ENCODE results near the gene C1orf167. TPM values are rescaled to one million over a fixed set of nuclear protein-coding genes. Genes with fewer than 3 reads are reported as not detected.

Gene C1orf167
- total and polyA plus RNA-seq, 2 donors (not counting 1 experiment from before 2014, with no cell fraction given), result not detected

DNA sequence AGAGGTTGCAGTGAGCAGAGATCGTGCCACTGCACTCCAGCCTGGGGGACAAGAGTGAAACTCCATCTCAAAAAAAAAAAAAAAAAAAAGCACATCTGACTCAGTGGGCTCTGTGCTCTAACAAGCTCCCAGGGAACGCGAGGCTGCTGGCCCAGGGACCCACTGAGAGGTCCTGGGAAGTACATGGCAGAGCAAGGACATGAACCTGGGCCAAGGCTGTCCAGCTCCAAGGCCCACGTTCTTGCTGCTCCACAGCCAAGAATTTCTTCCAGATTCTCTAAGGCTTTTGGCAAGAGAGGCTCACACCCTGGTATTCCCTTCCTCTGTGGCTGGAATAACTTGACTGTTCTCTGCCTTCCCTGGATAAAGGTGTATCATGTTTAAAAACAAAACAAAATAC is 41.5 kb upstream of the C1orf167 start:
- TF ChIP-seq, protein P1, sequence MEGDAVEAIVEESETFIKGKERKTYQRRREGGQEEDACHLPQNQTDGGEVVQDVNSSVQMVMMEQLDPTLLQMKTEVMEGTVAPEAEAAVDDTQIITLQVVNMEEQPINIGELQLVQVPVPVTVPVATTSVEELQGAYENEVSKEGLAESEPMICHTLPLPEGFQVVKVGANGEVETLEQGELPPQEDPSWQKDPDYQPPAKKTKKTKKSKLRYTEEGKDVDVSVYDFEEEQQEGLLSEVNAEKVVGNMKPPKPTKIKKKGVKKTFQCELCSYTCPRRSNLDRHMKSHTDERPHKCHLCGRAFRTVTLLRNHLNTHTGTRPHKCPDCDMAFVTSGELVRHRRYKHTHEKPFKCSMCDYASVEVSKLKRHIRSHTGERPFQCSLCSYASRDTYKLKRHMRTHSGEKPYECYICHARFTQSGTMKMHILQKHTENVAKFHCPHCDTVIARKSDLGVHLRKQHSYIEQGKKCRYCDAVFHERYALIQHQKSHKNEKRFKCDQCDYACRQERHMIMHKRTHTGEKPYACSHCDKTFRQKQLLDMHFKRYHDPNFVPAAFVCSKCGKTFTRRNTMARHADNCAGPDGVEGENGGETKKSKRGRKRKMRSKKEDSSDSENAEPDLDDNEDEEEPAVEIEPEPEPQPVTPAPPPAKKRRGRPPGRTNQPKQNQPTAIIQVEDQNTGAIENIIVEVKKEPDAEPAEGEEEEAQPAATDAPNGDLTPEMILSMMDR (IDR thresholded peaks at IDR 0.05), result no peak
- TF ChIP-seq EZH2 (IDR thresholded peaks at IDR 0.05; ENCODE audit: borderline replicate concordance, insufficient read depth, low read depth, low read length, poor library complexity, severe bottlenecking), result no peak
- H3K4me3 ChIP-seq (ENCODE audit: control extremely low read depth in 1 of 5, extremely low read depth in 1 of 5, insufficient read depth in 1 of 5, low read depth in 2 of 5, low read length in 4 of 5), result no peak overlapping the region
- H3K27me3 Mint-ChIP-seq, result no peaks in the 10 kb centered on the region
- POLR2A ChIA-PET, result interaction anchor here (1.7 kb wide), 1 partner anchor 189 kb away, joined by 15 read pairs; no protein-coding TSS in a partner anchor
- CTCF ChIA-PET, result interaction anchor here (0.6 to 9.9 kb wide), 16 partner anchors 10 to 683 kb away, joined by 3 to 231 read pairs (median 6); partner anchors contain the start of genes AGTRAP, FBXO2, FBXO44 and FBXO6
- no peak overlapping the region for H3K27ac ChIP-seq (ENCODE audit: low read length in 2 of 2)
- no peak overlapping the region for H3K27ac Mint-ChIP-seq
- 97% methylated on average over 3 of the region's 4 CpGs for WGBS (ENCODE audit: insufficient coverage)
- H2AFZ ChIP-seq (ENCODE audit: insufficient read depth, low read depth, low read length, poor library complexity, severe bottlenecking), result no peak overlapping the region
- no peaks in the 10 kb centered on the region for H4K20me1 ChIP-seq (ENCODE audit: control insufficient read depth, insufficient read depth, low read length, poor library complexity, severe bottlenecking)
- intact Hi-C loops (cut with micrococcal nuclease), result no loop called here
- no peak for DNase-seq
- H3K4me3 Mint-ChIP-seq, result no peak overlapping the region
- ATAC-seq (ENCODE audit: low read depth), result no peak
- H3K9me3 ChIP-seq (ENCODE audit: control extremely low read depth in 1 of 3, control insufficient read depth in 2 of 3, insufficient read depth in 1 of 3, low read length in 2 of 3), result no peaks in the 10 kb centered on the region
- no peaks in the 10 kb centered on the region for H3K79me2 ChIP-seq (ENCODE audit: control insufficient read depth, insufficient read depth, low read length)
- peaks cover 18% of the 10 kb centered on the region for H3K4me1 Mint-ChIP-seq
- H3K4me1 ChIP-seq (ENCODE audit: control insufficient read depth in 2 of 2, insufficient read depth in 2 of 2, low read length in 2 of 2), result peaks cover 11 to 20% of the 10 kb centered on the region in 2 donors
- no peak overlapping the region for H3K4me2 ChIP-seq (replicated peaks; ENCODE audit: low read depth, low read length, poor library complexity, severe bottlenecking)
- H3K9me3 Mint-ChIP-seq (ENCODE audit: insufficient read depth), result no peaks in the 10 kb centered on the region
- H3K36me3 ChIP-seq (replicated peaks in 1 of 2; ENCODE audit: control extremely low read depth in 1 of 2, control insufficient read depth in 1 of 2, extremely low read depth in 1 of 2, insufficient read depth in 2 of 2, low read length in 1 of 2), result no peaks in the 10 kb centered on the region
- no peak overlapping the region for H3K9ac ChIP-seq (ENCODE audit: low read length)
- H3K27me3 ChIP-seq (replicated peaks in 1 of 4; ENCODE audit: control extremely low read depth in 1 of 4, control insufficient read depth in 3 of 4, insufficient read depth in 4 of 4, low read length in 3 of 4), result no peaks in the 10 kb centered on the region

DNA sequence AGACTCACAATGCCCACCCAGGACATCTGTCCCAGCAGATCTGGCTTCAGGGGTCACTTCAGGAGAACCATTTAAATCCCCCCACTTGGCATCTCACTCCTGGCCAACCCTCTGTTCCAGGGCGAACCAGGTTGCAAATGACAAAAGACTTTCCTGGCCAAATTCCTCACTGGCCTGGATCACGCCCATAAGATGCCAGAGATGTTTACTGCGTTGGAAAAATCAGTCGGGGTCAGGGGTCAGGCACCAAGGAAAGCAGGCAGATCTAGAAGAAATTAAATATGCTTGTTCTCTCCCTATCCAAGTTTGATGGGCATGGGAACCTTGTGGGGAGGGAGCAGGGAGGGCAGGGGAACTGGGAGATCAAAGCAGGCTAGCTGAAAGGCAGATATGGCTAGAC is 40.7 kb upstream of the C1orf167 start:
- TF ChIP-seq, protein P1 (IDR thresholded peaks at IDR 0.05), result no peak
- no peak for TF ChIP-seq EZH2 (IDR thresholded peaks at IDR 0.05; ENCODE audit: borderline replicate concordance, insufficient read depth, low read depth, low read length, poor library complexity, severe bottlenecking)
- H3K27ac ChIP-seq (ENCODE audit: low read length in 2 of 2), result no peak overlapping the region
- no peaks in the 10 kb centered on the region for H3K36me3 ChIP-seq (replicated peaks in 1 of 2; ENCODE audit: control extremely low read depth in 1 of 2, control insufficient read depth in 1 of 2, extremely low read depth in 1 of 2, insufficient read depth in 2 of 2, low read length in 1 of 2)
- DNase-seq, result no peak
- H3K79me2 ChIP-seq (ENCODE audit: control insufficient read depth, insufficient read depth, low read length), result no peaks in the 10 kb centered on the region
- no peak overlapping the region for H2AFZ ChIP-seq (ENCODE audit: insufficient read depth, low read depth, low read length, poor library complexity, severe bottlenecking)
- H3K27me3 ChIP-seq (replicated peaks in 1 of 4; ENCODE audit: control extremely low read depth in 1 of 4, control insufficient read depth in 3 of 4, insufficient read depth in 4 of 4, low read length in 3 of 4), result no peaks in the 10 kb centered on the region
- no peak overlapping the region for H3K4me2 ChIP-seq (replicated peaks; ENCODE audit: low read depth, low read length, poor library complexity, severe bottlenecking)
- H3K4me1 ChIP-seq (ENCODE audit: control insufficient read depth in 2 of 2, insufficient read depth in 2 of 2, low read length in 2 of 2), result peaks cover 16 to 26% of the 10 kb centered on the region in 2 donors
- no peak for ATAC-seq (ENCODE audit: low read depth)
- no peaks in the 10 kb centered on the region for H4K20me1 ChIP-seq (ENCODE audit: control insufficient read depth, insufficient read depth, low read length, poor library complexity, severe bottlenecking)
- ChIA-PET POLR2A (no interaction called here), CTCF (interaction anchor here (0.7 to 9.9 kb wide), 8 partner anchors 10 to 480 kb away, joined by 3 to 231 read pairs (median 24); partner anchors contain the start of genes AGTRAP, FBXO2, FBXO44 and FBXO6)
- no peak overlapping the region for H3K27ac Mint-ChIP-seq
- no peak overlapping the region for H3K9ac ChIP-seq (ENCODE audit: low read length)
- peaks cover 21% of the 10 kb centered on the region for H3K4me1 Mint-ChIP-seq
- no peak overlapping the region for H3K4me3 Mint-ChIP-seq
- no peak overlapping the region for H3K4me3 ChIP-seq (ENCODE audit: control extremely low read depth in 1 of 5, extremely low read depth in 1 of 5, insufficient read depth in 1 of 5, low read depth in 2 of 5, low read length in 4 of 5)
- no peaks in the 10 kb centered on the region for H3K9me3 Mint-ChIP-seq (ENCODE audit: insufficient read depth)
- H3K9me3 ChIP-seq (ENCODE audit: control extremely low read depth in 1 of 3, control insufficient read depth in 2 of 3, insufficient read depth in 1 of 3, low read length in 2 of 3), result no peaks in the 10 kb centered on the region
- 92% methylated on average over 2 of the region's 4 CpGs for WGBS (ENCODE audit: insufficient coverage)
- intact Hi-C loops (cut with micrococcal nuclease), result no loop called here
- H3K27me3 Mint-ChIP-seq, result no peaks in the 10 kb centered on the region
